NCI-H1694 treated with DMSO at 0.1 percent for 48 hours (cell line): ENCODE measurements around the gene NSG1.
A peak's percentile ranks its signal among the peaks of the same experiment; 100 is the strongest.
"Not testable (repeated sequence)": the region's sequence is repeated elsewhere in the genome, so short reads cannot be mapped to it uniquely, and the experiment has no call there.

Experiments
- DNase-seq: peaks from one replicate; lab custom pipeline; 2025; lab: John Stamatoyannopoulos, UW

NSG1 gene

DNA sequence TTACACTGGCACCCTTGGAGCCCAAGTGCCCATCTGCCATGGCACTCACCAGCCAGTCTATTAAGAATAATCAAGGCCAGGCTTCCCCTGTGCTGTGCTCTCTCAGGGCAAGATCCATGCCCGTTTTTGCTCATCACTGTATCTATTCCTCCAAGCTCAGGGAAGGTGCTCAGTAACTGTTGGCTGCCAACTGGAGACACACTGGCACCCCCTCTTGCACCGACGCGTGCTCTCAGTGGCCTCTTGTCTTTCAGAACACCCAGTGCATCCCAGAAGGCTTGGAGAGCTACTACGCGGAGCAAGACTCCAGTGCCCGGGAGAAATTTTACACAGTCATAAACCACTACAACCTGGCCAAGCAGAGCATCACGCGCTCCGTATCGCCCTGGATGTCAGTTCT, 30.1 kb downstream of the NSG1 start:
- no peak for DNase-seq

DNA sequence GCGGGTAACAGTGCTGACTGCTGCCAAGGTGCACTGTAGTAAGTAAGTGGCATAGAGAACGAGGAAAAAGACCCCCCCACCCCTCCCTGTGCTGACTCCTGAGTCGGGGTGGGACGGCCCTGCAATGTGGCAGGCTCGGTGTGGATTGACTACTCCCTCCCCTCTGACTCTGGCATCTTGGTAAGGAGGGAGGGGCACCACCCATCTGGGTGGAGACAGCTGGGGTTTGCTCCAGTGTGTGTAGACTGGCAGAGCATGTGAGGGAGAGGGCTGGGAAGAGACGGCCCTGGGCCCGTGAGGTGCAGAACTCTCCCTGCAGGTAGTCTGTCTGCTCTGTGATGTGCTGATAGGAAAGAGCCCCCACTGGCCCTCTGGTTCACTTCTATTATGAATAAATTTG, 31.0 kb downstream of the NSG1 start:
- peak; percentile 1 for DNase-seq

DNA sequence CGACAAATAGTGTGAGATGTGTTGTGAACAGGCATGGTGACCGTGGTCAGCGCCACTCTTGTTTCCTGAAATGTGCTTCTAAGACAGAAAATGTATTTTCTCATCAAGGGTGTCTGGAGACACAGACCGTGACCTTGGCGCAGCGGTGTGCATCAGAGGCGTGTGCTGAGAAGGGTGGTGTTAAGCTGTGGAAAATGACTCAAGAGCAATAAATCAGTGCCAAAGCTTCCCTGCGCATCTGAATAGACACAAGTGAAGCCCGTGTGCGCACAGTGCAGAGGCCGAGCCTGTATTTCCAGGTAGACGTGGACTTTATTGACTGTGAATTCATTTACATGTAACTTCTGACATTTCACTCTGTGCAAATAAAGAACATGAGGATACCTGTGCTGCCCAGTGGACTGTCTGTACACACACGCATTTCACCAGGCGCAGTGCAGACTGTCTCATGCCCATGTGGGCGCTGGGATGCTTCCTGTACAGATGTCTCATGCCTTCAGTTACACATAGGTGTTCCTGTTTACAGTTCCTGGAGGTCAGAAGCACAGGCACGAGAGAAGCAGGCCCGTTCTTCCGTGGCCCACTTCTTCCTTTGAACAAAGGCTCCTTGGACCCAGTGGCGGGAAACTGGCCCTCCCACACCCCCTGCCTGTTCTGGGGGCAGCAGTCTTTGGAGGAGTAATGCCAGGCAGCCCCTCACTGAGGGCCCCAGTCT, 31.9 kb downstream of the NSG1 start:
- no peak for DNase-seq

DNA sequence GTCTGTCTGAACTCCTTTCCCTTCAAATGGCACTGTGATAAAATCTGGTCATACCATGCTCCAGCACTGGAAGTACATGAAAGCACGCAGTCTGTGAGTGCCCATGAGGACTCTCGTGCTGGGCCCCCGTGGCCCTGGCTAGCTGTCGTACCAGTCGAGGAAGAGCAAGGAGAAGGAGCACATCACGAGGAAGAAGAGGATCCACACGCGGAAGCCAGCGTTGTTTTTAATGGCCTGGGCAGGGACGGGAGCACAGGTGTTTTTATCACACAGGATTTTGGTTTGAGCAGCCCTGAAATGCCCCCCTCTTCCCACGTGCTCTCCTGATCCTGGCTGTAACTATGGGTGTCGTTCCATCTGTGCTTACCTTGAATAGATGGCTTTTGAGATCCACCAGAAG, 33.0 kb downstream of the NSG1 start:
- DNase-seq: no peak

DNA sequence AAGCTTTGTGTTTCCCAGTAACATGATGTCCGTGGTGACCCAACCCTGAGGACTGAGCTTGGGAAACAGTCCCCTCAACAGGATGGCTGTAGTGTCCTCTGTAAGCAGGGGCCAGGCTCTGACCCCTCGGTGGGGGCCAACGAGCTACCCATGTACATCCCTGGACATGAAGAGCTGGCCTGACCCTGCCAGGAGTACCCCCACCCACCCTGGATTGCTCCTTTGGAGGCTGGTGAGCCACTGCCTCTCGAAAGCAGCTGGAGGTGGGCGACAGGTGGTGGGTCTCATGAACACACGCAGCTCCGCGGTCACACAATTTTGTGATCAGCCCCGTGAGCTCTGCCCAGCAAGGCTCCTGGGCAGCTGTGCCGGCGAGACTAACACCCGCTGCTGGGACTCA, 33.5 kb downstream of the NSG1 start:
- no peak for DNase-seq

DNA sequence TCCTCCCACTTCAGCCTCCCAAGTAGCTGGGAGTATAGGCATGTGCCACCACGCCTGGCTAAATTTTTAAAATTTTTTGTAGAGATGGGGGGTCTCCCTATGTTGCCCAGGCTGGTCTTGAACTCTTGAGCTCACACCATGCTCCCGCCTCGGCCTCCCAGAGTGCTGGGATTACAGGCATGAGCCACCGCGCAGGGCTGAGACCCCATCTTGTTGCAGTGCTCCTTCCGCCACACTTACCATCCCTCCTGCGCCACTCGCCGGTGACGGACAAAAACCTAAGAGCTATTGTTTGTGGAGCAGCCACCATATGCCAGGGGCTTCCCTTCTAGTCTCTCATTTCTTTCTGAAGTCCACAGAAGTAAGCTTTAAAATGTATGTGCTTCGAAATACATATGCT, 34.5 kb downstream of the NSG1 start:
- no peak for DNase-seq

DNA sequence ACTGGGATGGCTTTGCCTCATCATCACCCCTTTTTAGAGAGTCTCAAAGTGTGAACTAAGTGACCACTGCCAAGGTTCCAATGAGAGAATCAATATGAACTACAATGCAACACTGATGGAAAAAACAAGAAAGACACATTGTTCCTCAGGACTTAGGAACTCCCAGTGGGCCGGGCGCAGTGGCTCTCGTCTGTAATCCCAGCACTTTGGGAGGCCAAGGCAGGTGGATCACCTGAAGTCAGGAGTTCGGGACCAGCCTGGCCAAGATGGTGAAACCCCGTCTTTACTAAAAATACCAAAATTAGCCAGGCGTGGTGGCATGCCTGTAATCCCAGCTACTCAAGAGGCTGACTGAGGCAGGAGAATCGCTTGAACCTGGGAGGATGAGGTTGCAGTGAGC, 35.2 kb downstream of the NSG1 start:
- DNase-seq: not testable (repeated sequence)

DNA sequence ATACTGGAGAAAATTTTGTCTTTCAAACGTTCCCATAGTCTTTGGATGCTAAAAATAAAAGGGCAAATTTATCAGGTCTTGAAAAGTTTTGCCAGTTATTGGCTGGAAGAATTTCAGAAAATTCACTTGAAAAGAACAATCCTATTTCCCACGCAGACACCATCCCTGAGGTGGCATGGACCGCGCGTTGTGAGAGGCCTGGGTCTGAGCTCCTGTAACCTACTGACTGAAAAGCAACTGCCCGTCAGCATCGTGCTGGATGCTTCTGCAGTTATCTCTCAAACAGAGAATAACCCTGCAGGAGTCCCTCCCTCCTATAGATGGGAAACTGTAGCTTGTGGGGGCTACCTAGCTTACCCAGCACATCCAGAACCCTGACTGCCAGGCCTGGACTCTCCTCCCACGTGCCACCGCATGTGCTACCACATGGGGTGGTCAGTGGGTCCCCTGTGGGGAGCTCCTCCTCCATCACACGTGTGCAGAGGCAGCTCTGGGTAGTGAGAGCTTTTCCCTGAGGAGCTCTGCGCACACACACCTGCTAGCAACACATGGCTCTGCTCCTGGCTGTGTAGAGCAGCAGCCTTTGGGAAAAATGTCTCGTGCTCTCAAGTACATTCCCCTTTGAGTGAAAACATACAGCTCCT, 36.1 kb downstream of the NSG1 start:
- no peak for DNase-seq

DNA sequence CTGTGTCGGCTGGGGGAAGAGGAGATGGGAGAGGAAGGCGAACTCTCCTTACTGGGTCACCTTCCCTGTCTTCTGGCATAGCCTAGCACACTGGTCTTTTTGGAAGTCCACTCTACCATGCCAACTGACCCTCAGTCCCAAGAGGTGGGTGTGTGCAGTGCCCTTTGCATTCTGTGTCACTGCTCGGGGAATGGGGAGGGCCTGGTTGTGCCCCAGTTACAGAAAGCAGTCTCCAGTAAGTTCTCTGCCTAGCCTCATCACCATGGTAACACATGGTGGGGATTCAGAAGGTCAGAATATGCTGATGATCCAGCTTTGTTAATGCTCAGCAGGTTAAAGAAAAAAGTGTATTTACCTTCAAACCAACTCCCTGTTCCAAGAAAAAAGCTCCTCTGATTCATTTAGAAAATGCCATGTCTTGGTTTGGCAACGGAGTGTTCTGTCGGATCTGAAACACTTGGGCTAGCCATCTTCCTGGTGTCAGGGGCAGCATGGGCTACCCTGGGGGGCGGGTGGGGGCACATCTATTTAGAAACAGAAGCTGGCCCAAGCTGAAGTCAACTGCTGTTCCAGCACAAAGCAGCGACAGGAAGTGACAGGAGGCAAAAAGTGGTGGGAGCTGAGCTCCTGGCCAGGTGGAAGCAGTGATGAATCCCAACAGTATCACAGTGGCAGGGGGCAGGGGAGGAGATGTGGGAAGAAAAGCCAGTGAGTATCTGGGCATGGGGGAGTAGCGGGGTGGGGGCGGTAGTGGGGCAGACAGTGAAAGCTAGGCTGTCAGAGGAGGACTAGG, 37.0 kb downstream of the NSG1 start:
- no peak for DNase-seq

DNA sequence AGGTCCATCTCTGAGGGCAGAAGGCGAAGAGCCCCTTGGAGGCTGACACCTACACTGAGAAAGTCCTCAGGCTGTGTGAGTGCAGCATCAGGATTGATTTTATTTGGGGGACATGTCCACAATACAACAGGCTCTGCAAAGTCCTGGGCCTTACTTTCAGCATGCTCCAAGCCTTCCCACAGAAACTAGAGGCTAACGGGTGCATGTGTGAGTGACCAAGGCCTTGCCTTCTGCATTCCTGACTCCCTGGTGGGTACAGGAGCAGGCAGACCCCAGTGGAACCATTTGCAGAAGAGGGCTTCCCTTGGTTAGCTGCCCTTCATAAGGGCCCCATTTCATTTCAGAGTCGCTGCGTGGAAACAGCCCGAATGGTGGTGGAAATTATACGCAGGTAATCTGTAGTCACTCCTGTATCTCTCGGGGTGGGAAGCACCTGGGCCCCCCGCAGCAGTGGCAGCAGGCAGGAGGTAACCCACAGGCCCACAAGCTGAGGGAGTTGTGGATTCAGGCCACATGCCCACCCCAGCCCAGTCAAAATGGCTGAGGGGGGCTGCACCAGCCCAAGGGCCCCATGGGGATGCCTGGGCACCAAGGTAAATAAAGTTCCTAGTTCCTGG, 37.7 kb downstream of the NSG1 start:
- DNase-seq: no peak

DNA sequence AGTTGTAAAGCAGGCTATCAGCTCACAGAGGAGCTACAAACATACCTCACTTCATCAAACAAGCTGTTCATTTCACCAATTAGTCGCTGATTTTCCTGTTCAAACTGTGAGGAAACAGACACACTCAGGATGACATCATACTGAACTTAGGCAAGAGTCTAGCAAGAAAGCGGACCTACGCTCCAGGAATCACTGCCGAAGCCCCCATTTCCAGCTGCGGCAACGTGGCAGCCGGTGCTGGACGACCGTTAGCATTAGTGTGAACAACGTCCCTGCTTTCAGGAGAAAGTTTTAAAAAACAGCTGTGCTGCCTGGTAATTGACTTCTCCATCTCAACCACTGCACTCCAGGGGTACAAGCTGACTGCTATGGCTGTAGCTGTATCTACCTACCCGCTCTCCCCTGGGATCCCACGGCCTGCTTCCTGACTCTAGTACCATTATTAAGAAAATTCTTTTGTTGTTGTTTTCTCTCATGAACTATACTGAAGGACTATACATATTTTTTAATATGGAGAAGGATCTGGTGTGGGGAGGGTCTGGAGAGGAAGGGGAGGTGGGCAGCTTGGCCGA, 38.3 kb downstream of the NSG1 start:
- no peak for DNase-seq

DNA sequence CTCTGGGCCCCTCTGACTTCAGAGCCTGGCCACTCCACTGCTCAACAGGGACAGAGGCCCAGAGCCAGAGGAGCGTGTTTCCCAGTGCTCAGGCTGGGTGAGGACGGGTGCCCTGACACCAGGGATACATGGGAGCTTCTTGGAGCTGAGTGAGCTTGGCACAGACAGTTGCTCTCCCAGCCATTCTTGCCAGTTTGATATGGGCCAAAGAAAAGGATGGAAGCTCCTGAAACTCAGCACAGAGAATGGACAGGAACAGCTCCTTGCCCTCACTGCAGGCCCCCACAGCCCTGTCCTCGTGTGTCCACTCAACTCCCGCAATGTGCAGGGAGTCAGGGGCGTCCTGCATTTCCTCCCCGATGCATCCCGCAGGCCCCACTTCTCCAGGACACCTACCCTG, 38.8 kb downstream of the NSG1 start:
- no peak for DNase-seq

DNA sequence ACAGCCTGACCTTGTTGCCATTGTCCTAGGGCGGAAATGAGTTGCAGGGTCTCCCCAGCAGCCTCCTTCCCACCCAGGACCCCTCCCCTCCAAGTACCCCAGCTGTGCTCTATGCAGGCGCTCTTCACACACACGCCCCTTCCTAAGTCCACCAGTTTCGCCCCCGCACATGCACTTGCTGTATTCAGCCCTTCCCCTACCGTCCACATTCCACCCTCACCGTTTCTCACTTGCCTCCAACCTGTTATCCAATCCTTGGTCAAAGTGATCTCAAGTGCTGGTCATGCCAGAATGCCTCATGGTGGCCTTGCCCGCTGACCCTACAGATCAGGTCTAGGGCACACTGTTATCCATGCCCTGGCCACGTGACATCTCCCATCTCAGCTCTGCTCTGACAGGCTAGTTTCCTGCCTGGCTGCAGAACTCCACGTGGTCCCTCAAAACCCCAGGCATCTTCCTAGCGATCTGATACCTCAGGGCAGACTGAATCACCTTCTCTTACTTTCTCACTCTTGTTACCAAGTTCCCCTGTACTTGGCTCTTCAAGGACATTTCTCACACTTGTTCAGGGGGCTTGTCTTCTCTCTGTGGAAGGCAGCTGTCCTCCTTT, 39.7 kb downstream of the NSG1 start:
- DNase-seq: no peak

DNA sequence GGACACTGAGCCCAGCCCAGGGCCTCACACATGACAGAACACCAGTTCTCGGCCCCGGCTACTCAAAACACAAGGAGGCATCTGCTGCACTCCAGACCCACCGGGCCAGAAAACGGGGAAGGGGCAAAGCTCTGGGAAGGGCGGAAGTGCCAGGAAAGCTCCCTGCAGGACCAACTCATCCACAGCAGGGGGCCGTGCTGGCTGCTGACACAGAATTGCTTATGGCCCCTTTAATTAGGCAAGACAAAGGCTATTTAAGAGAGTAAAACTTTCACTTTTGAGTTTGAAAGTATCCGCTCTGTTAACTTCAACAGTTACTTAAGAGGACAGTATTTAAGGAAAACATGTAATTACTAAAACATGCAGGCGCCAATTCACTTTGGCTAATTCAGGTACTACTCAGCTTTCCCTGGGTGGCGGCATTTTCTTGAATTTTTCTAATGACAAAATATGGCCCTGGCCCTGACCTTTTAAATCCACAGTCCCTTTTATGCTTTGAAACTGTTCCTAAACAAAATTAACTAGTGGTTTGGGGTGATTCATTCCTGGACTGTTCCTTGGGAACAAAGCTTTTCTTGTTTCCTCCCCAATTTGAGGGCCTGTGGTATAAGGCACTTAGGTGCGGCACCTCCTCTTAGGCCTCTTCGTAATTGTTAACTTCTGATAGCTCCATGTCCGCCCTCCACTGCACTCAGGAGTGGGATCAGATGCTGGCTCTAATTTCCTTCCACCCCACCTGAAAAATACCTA, 40.4 kb downstream of the NSG1 start:
- DNase-seq: no peak

DNA sequence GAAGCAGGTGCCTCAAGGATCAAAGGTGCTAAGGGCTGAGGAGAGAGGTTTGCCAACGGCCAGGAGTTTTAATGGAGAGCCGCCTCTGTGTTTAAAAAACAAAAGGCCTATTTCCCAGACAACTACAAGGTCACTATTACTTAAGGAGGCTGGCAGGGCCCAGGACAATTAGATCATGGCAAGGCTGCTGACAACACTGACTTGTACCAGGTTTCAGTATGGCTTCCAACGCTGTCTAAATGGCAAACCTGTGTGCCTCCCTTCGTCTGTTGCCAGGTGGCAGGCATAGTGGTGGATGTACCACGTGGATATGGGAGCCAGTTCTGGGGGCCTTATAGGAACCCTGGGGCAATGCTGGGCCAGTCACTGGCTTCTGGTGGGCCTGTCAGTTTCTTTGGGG, 41.0 kb downstream of the NSG1 start:
- no peak for DNase-seq

DNA sequence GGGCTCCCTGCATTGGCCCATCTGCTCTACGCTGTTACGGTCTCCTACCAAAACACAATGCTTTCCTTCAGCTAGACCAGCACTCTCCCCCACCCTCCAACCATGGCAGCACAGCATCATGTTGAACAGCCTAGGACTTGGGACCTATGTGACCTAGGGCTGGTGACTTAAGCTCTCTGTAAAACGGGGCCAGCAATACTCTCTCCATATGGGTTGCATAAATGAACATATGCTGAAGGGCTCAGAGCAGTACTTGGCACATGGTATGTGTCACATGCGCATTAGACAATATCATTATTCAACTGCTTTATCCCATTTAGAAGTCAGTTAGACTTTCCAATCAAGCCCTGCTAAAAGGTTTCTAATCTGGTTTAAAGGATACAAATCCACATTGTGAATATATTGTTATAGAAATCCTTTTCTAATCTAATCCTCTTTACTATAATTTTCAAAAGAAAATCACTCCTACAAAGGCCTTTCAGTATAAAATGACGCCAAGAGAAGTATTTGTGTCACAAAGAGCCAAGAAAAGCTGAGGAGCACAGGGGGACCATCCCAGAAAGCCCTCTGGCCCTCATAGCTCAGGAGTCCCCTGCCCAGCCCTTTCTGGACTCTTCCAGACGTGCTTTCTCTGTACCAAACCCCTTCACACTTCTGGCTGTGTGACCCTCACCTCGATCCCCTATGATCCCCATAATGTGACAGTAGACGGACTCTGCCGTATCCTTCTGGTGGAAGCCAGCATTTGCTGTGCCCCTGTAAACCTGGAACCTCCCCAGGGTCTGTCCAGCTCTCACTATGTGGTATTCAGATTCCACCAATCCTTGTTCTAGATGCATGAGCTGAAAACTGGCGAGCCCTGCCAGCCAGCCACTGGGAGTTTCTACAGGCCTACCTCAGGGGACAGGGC, 42.3 kb downstream of the NSG1 start:
- DNase-seq: peak; percentile 16

DNA sequence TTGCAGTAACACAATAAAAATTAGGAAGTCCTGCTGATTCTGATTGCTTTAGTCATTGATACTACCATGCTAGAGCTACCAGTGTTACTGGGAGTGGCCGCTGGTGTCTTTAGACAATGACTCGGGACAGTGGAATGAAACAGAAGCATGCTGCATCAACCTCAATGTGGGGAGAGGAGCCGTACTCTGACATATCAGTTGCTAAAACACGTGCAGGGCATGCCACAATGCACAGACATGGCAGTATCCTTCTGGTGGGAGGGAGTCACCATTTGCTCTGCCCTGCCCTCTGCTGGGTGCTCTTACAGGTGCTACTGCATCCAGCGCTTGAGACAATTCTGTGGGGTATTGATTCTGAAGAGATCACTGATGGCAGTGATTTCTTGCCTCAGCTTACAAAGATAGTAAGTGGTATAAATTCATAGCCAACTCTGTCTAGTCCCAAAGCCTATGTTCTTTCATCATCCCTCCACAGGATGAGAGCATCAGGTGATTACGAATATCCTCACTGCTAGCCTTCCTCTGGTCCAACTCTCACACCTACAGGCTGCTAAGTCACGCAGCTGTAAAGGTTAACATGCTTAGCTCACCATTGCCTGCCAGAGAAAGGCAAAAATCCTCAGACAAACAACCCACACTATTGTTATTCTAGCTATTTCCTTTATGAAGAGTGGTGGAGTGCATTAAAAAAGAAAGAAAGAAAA, 43.7 kb downstream of the NSG1 start:
- DNase-seq: peak; percentile 28

DNA sequence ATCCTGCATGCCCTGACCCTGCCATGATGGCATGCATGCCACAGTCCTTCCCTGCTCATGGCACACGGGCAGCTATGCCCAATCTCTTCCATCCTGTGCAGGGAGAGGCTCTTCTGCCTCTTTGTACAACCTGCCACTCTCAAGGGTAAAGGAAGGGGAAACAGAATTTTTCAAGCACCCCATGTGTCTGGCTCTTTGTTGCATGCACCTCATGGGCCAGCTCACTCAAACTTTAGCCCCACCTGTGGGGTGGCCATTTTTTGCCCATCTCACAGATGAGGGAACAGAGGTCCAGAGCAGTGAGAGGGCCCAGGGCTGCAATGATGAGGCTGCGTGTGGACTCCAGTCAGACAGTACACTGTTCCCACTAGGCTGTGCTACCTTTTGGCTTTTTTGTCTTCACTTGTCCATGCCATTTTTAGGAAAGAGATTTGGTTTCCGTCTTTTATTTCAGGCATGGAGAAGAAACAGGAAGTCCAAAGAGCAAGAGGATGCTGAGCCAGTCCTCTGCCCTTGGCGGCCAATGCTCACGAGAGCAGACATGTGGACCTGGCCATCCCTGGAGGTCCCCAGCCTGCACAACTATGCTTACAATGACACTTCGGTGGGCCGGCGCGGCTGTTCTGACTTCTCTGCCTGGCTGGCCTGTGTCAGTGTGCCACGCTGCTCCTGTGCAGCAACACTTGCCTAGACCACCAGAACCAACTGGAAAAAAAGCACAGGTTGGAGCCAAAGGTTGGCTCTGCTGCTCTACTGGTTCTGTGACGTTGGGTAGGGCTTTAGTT, 45.6 kb downstream of the NSG1 start:
- DNase-seq: no peak

DNA sequence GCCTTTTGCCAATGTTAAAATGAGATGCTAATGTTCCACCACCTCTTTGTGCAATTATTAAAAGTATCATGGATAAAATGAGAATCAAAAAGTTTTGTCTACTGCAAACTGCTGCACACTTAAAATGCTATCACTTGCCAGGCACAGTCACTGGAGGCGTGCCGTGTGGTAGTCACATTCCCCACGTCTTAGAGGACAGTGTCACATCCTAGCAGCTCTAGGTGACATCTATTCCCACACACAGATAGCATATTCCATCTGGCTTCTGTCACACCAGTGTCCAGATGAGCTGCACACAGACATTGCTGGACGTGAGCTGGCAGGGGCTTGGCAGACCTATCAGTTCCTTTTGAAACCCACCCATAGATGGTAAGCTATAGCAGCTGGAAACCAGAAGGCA, 47.0 kb downstream of the NSG1 start:
- DNase-seq: no peak
